Cerebellar nuclear complex (tissue), 1 donor: ENCODE measurements around the gene KCNN3.
"Not testable (repeated sequence)": the region's sequence is repeated elsewhere in the genome, so short reads cannot be mapped to it uniquely, and the experiment has no call there.

ENCODE experiments used
- DNase-seq, 2 experiments: peaks; one replicate each; lab custom pipeline; 2025; lab: John Stamatoyannopoulos, UW

The KCNN3 gene

GRCh38 chr1:154870115-154870571 lies at the start of gene KCNN3:
Gene KCNN3 (minus strand): TSS chr1:154870281. CDS start chr1:154869964, 317 bp downstream.
- peak; percentile 66 to 75 for DNase-seq

GRCh38 chr1:154913273-154913672 lies 43.2 kb upstream of the KCNN3 start:
- no peak for DNase-seq

- no peak for DNase-seq
Observed at GRCh38 chr1:154912755-154913154, 42.7 kb upstream of the KCNN3 start.

GRCh38 chr1:154911691-154912550 lies 41.8 kb upstream of the KCNN3 start:
- no peak for DNase-seq

DNA sequence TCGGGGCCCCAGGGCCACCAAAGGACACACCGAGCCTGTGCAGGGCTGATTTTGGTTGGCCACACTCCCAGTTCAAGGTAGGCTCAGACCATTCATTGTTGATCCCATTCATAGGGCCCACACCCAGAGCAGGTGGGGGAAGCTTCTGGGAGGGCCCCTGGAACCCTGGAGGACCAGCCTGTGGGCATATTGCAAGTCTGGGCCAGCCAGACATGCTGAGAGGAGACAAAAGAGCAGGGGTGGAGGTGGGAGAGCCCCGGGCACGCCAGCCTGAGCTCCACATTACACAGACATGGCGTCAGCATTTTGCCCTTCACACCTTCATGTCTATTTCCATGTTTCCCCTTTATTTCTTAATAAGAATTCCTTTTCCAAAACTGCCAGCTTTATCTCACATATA lies 40.8 kb upstream of the KCNN3 start:
- no peak for DNase-seq

- DNase-seq, result no peak
Observed at GRCh38 chr1:154908937-154909336, 38.9 kb upstream of the KCNN3 start.

DNA sequence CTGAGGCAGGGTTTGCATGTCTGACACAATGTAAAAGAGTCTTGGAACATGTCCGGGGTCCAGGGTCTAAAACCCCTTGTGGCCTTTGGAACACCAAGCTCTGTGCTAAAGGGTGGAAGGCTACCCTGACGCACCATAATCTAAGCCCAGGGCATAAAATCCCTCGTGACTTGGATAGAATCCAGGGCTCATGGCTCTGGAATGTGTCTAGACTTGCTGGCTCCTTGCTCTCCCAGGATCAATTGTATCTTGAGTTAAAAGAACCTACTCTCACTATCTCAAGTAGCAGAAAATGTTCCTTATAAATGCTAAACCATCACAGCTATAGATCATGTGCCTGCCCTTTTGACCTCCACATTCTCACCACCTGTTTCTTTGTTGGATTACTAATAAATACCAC lies 38.0 kb upstream of the KCNN3 start:
- not testable (repeated sequence) for DNase-seq

GRCh38 chr1:154906621-154907081 lies 36.6 kb upstream of the KCNN3 start:
- DNase-seq, result no peak

DNA sequence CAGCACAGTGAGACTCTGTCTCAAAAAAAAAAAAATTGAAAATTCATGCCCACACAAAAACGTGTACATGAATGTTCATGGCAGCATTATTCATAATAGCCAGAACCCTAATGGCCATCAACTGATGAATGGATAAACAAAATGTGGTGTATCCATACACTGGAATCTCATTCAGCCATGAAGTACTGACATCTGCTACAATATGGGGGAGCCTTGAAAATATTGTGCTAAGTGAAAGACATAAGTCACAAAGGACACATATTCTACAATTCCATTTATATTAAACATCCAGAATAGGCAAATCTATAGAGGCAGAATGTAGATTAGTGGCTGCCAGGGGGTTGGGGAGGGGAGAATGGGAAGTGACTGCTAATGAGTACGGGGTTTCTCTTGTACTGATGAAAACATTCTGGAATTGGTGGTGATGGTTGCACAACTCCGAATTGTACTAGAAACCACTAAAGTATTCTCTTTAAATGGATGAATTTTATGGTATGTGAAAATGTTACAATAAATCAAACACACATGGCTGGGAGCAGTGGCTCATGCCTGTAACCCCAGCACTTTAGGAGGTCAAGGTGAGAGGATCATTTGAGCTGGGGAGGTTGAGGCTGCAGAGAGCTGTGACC lies 33.0 kb upstream of the KCNN3 start:
- no peak for DNase-seq

DNA sequence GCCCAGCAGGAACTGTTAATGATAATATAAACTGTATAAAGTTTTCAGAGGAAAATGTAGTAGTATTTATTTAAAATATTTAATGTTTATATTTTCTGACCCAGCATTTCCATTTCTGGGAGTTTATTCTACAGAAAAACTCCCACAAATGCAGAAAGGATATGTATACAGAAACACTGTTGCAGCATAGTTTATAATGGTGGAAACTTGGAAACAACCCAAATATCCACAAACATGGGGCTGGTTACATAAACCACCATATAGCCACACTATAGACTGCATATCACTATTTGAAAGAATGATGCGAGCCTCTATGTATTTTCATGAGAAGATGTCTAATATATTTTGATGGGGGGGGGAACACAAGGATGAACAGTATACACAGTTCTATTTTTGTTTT lies 31.5 kb upstream of the KCNN3 start:
- no peak for DNase-seq

GRCh38 chr1:154899041-154899440 lies 29.0 kb upstream of the KCNN3 start:
- no peak for DNase-seq

DNA sequence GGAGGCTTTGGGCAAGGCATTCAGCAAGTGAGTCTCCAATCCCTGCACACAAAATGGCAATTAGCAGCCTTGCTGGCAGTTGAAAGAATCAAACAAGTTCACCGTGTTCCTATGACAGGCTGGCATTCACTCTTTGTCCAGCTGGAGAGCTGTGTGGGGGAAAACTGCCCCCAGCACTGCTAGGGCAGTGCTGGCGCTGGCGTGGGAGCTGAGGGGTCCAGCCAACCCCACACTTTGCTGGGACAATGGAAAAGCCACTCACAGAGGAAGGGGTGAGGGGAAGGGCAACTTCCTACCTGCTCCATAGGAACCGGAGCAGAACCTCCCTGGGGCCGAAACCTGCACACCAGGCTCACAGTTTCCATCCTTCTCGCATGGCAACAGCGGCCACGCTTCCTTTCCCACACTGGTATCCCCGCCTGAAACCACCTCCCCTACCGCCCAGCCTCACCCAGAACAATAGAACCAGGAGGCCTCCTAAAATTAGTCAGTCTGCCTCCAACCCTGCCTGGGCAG lies 26.7 kb upstream of the KCNN3 start:
- no peak for DNase-seq

DNA sequence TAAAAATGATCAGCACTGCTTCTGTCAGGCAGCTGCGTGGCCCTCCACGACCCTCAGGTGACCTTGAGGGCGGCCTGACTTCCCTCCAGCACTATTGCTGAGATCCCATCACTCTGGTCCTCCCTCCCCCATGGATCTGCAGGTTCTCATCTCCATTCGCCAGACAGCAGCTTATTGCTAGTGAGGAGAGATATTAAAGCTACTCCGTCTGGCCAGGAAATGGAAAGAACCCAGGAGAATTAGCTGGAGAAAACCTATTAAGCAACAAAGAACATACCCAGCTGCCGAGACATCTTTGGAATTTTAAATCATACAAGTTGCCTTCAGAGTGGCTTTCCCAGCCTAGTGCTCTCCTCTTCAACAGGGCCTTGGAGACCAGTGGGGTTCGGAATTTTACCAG lies 25.7 kb upstream of the KCNN3 start:
- no peak for DNase-seq

GRCh38 chr1:154891452-154891851 lies 21.4 kb upstream of the KCNN3 start:
- no peak for DNase-seq

DNA sequence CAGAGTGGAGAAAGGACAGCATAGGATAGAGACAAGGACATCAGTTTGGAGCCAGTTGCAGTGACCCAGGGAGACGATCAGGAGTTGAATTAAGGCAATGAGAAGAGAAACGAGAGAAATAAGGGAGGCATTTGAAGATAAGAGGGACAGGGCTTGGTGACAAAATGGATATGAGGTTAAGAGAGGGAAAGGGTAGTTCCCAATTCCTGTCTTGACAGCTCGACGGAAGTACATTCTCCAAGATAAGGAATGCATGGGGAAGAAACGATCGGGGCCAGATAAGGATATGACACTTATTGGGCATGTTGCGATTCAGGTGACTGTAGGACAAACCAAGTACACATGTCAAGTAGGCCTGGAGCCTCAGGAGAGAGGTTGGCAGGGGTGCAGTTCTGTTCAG lies 18.7 kb upstream of the KCNN3 start:
- DNase-seq, result no peak

DNA sequence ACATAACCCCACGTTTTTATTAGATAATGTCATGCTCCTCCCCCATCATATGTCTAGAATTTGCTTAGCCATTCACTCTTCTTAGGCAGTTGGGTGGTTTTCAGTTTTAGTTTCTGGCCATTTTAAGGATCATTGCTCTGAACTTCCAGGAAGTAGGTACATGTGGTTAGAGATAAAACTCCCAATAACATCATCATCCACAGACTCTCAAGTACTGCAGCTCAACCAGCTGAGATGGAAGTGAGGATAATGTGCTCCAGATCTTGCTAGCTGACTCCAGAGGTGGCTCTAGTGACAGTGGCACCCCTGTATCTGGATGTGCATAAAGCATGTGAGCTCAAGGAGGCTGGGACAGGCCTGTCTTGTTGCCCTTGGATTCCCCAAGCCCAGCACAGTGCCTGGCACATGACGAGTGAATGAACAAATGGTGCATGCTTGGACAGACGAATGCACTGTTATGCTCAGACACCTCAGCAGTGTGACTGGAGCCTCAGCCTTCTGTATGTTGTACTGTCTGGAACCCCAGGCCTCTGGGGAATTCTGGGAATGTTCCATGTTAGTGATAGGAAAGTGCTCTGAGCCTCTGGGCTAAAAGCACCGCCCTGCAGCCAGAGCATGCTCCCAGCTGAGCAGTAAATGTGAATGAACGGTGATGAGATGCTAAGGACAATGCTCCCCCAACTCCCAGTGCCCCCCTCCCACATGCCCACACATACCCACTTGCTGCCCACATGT lies 16.4 kb upstream of the KCNN3 start:
- no peak for DNase-seq

GRCh38 chr1:154884869-154885701 lies 15.0 kb upstream of the KCNN3 start:
- no peak for DNase-seq

GRCh38 chr1:154883919-154884868 lies 14.1 kb upstream of the KCNN3 start:
- no peak for DNase-seq

DNA sequence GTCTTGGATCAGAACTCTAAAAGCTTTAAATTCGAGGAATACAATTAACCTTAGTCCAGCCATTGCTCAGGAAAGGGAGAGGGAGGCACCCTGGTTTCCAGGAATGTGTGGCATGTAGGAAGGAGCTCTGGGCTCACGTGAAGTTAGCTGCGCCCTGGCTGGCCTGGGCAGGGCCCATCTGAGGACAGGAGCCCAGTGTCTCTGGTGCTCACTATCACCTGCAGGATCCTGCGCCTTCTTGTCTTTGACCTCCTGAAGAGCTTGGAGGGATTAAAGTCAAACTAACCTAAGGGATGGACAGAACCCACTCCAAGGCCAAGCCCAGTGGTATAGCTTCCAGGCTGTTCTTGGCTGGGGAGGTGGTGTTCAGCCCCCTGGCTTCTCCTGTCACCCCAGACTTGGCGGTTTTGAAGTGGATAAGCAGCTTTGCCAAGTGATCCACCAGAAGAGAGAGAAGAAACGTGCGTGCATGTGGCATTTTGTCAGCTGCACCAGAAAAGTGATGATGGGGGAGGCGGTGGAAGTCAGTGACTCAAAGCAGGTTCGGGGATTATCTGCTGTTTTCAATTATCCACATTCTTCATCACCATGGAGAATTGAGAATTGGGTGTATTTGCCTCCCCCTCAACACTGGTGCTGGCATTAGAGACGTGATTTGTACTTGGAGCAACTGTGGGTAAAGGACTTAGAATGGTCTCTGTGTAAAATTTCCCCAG lies 11.9 kb upstream of the KCNN3 start:
- no peak for DNase-seq

DNA sequence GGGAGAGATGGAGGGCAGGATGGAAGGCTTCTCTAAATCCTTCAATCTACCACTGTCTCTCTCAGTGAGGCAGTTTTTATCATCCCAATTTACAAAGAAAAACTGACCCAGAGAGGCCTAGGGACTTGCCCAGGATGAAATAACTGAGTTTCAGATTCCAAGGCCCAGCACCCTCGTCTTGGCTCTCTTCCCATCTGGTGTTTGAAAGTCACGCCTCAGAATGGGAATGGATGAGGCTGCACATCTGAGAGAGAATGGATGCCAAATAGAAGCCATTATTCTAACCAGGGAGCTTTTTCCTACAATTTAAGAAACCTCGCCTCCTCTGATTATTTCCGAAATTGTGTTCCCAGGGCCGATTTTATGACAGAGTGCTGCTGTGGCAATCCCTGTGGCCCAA lies 10.6 kb upstream of the KCNN3 start:
- no peak for DNase-seq
